ENCODE measurements around the gene MTA2.
"Not testable (repeated sequence)": the region's sequence is repeated elsewhere in the genome, so short reads cannot be mapped to it uniquely, and the experiment has no call there.

The MTA2 gene

DNA sequence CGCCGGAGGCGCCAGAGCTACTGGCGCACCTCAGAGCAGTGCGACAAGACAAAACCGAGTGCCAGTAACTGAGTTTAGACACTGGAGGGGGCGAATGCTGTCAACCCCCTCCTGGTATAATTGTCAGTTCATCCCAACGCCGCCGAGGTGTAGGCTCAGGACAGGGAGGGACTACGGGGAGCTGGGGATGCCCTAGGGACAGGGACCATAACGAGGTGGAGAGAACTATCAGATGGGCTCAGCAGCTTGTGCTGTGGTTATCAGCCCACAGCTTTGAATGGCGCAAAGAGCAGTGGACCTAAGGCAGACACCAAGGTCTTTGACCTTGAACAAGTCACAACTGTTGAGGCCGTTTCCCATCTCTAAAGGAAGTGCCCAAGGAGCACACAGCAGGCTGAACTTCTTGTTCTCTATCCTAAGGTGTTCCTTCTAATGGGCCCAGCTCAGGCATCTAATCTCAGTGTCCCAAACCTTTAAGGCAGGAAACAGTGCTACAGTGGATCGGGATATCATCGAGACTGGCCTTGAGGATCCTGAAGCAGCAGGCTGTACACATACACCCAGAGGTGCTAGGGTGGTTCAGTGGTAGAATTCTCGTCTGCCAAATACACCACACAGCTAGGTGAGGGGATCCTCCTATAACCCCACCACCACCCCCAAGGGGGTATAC is 9.4 kb downstream of the MTA2 start:
- DNase-seq (ENCODE audit: low read depth, low spot score): no peak

DNA sequence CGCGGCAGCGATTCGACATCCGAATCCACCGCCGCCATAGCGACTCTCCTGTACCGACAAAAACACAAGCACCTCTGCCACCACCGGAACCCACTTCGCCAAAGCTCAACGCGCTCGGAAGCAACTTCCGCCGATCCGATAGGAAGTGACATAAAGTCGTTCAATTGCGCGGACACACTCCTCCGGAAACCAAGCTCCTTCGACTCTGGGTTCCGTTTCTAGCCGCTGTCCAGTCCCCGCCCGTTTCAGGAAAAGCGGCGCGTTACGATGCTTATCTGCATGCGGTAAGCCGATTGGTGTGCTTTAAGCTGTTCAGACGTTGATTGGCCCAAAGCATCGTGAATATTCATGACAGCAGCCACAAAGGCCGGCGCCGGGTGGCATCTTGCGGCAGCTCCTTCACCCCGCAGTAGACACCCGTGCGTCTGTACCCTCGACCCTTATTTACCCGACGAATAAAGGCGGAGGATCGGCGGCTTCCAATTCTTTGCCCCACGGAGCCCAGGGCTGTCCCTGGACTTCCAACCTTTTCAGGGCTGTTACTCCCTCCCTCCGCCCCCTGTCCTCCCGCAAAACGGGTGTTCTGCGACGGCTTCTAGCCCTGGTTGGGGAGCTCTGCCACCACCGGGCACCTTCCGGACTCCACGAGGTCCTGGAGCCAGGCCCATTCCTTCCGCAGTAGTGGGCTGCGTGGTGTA is 10.1 kb downstream of the MTA2 start, which contains the start of gene TUT1:
TUT1 (minus strand) TSS at position 76 of the 698 bp plus-strand sequence; CDS start at position 38, 38 bp downstream.
- peak; percentile 87 for DNase-seq (ENCODE audit: low read depth, low spot score)

DNA sequence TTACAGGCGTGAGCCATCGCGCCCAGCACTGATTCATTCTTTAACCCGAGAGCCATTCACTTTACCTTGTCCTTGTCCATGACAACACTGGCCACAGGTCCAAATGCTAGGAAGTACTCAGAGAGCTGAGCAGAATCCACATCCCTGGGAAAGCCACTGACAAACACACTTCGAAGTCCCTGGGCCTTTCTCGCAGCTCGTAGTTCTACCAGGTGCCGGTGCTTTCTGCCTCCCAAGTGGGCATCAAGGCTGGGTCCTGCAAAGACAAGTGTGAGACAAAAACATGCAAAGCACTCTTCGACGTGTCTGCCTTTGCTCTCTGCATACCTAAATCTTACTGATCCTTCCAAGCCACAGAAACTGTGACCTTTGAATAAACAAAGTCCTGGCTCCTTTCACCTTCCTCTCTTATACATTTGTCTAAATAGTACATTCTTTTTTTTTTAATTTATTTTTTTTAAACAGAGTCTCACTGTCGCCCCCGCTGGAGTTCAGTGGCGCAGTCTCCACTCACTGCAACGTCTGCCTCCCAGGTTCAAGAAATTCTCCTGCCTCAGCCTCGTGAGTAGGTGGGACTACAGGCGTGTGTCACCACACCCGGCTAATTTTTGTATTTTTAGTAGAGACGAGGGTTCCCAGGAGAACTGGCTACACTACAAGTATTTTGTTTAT is 12.6 kb downstream of the MTA2 start:
- no peak for DNase-seq (ENCODE audit: low read depth, low spot score)

DNA sequence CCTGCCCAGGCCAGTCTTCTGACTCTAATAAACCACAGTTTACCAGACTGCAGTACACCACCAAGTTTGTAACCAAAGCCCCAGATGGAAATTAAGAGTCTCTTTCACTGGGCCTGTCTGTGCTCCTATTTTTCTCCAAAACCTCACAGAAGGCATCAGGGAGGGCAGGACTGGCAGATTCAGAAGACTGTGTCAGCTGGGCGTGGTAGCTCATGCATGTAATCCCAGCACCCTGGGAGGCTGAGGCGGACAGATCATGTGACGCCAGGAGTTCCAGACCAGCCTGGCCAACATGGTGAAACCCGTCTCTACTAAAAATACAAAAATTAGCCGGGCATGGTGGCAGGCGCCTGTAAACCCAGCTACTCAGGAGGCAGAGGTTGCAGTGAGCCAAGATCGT is 16.3 kb downstream of the MTA2 start:
- not testable (repeated sequence) for DNase-seq (ENCODE audit: low read depth, low spot score)

DNA sequence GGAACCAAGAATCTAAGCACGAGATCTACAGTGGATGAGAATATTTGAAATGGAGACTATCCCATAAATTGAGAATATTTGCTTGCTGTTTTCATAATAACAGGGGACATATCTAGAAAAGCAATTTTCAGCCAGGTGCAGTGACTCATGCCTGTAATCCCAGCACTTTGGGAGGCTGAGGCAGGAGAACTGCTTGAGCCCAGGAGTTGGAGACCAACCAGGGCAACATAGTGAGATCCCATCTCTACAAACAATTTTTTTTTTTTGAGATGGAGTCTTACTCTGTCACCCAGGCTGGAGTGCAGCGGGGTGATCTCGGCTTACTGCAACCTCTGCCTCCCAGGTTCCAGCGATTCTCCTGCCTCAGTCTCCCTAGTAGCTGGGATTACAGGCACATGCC is 19.9 kb downstream of the MTA2 start:
- not testable (repeated sequence) for DNase-seq (ENCODE audit: low read depth, low spot score)

DNA sequence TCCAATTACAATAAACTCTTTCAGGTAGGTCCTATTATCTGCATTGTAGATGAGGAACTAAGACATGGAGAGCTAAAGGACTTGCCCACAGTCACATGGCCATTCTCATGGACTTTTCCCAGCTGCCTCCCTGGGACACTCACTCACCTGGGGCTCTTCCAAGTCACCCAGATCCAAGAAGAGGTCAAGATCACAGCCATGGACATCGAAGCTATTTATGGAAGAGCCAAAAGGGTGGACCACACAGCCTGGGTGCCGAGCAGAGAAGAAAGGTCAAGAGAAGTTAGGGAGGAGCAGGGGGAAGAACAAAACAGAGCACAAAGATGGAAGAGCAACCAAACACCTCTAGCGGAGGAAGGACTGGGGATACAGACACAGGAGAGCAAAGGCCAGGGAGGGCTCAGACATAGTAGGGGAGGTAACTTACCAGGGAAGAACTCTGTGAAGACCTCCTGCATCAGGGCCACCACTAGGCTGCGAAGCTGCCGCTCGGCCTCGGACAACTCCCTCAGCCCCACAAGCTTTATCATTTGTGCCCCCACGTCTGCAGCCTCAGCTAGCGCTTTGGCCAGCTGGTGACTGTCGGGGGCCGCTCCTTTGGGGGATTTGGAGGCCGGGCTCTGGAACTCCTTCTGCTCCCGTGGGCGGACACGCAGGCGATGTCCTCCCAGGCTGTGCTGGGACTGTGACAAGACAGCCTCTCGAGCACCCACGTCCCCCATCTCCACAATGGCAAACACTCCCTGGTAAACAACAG is 20.5 kb downstream of the MTA2 start:
- DNase-seq (ENCODE audit: low read depth, low spot score): no peak

DNA sequence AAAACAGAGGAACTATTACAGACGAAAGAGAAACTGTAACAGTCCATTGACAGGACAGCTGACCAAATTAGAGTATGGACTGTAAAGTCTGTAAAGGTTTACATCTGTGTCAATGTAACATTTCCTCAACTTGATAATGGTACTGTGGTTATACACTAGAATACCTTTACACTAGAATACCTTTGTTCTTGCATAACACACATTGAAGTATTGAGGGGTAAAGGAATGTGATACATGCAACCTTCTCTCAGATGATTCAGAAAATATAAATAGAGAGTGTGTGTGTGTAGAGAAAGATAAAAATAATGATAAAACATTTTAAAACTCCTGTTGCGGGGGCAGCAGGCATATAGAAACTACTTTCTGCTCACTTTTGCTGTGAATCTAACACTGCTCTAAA is 22.4 kb downstream of the MTA2 start:
- no peak for DNase-seq (ENCODE audit: low read depth, low spot score)

DNA sequence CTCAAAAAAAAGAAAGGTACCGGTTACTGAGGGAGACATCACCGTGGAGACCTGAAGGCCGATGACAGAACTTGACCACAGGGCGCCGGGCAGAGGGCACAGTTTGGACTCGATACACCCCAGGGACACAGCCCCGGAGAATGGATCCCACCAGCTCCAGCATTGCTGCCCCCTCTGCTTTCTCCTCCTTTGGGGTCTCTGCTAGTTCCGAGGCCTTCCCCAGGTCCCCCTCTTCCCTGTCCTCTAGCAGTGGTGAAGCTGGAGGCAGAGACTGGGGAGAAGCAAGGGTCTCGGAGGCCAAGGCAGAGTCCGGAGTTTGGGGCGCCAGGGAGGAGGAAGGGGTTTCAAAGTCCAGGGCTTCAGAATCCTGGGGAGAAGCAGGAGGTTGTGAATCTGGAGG is 23.1 kb downstream of the MTA2 start:
- DNase-seq (ENCODE audit: low read depth, low spot score): no peak

DNA sequence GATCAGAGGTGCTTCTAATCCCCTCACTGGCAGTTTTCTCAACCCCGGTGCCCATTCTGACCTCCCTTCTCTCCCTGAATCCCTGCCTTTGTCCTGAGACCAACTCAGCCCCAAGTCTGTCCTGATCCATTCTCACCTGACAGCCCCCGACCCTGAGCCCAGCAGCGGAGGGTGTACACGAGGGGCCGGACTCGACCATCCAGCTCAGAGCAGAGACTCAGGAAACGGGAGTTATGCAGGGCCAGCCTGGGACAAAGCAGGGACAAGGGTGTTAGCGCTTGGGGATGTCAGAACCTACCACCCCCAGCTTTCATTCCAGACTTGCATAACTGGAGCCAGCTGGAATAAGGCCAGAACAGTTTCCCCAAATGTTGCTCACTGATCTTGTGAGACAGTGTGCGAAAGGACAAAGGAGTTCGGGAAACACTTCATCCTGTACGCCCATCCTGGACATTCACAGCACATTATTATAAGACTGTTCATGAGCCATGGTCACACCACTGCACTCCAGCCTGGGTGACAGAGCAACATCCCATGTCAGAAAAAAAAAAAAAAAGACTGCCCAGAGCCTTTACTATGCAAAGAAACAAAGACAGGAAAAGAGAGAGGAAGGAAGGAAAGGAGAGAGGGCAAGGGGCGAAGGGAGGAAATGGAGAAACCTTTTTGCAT is 24.5 kb downstream of the MTA2 start:
- DNase-seq (ENCODE audit: low read depth, low spot score): no peak

DNA sequence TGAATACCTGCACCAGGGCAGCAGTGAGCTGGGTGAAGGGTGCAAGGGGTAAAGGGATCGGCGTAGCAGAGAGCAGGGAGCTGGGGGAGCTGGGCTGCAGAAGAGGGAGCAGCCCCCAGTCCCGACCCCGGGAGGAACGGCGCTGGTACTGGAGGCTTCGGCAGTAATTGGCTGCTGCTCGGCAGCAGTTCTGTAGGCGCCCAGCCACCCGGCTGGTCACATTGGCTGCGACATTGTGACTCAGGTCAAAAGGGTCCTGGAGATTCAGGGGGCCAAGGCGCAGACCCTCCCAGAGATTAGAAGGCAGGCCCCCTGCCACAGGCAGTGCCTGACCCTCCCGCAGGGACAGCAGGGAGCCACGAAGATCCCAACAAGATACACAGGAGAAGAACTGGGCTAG is 25.8 kb downstream of the MTA2 start:
- DNase-seq (ENCODE audit: low read depth, low spot score): no peak

DNA sequence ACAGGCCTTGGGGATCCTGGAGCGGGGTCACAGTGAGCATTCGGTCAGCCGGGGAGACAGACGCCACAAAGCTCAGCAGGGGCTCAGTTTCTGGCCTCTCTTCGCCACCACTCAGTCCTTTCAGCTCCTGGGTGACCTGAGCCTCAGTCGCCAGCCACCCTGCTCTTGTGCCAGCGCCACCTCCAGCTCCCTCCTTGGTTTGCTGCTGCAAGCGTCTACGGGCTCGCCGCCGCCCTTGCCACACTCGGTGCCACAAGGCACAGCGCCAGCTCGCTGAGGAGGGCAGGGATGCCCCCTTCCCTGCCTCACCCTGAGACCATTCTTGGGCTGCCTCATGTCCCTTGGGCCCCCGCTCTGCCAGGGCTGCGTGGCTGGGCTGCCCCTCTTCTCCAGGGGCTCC is 26.5 kb downstream of the MTA2 start:
- DNase-seq (ENCODE audit: low read depth, low spot score): no peak

DNA sequence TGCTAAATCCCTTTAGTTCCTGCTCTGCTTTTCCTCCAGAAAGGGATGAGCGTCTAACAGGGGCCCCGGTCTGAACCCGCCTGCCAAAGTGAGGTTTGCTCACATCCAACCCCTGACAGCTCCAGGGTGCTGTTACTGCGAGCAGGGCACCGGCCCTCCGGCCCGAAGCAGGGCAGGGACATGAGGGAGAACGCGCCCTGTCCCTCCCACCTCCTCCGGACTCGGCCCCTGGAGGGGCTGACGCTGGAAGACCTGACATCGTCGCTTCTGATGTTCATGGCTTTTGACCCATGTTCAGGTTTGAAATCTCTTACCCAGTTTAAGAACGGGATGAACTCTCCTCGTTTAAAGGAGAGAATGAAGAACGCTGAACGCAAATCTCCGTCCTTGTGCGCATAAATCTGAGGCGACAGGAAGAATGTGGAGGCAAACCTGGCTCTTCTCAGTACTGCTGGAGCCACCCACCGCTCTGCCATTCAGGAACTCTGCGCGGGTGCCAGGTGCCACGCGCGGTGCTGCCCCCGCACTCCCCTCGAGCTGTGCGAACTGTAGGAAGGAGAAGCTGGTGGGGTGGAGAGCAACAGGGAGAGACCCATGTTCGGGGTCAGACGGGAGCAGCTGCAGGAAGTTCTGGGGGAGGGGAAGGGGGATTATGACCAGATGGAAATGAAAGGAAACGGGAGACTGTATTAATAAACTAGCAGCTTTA is 27.1 kb downstream of the MTA2 start:
- DNase-seq (ENCODE audit: low read depth, low spot score): no peak

DNA sequence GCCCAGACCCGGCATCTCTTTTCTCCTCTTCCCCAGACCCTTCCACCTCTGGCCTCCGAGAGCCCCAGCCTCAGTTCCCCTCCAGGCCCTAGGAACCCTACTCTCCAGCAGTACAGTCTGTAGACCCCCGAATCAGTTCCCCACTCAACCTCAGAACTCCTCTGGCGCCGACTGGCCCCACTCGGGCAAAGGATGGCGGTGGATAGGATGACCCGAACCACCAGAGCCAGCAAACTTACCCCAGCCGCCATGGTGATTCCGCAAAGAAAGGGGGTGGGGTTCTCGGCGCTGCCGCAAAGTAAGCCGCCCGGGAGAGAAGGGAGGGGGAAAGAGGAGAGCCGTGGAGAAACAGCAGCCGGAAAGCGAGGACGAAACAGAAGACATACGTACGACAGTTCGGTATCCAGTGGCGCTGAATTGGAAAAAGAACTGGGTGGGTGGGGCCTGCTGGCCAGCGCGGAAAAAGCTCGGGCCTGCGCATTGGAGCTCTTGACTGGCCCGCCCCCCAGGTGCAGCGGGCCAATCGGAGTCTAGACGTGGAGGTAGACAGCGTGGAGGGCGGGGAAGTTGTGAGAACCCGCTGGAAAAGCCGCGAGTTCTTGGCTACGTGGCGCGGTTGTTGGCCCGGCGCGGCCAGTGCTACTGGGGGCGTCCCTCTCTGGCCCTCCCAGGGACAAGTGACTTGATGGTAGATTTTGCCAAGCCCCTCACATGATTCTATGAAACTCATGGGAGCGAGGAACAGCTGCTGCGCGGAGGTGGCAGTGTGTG is 27.9 kb downstream of the MTA2 start, which contains the start of gene EEF1G:
EEF1G (minus strand) TSS at position 300 of the 771 bp plus-strand sequence; CDS start at position 251, 49 bp downstream.
- DNase-seq (ENCODE audit: low read depth, low spot score): peak; percentile 93

DNA sequence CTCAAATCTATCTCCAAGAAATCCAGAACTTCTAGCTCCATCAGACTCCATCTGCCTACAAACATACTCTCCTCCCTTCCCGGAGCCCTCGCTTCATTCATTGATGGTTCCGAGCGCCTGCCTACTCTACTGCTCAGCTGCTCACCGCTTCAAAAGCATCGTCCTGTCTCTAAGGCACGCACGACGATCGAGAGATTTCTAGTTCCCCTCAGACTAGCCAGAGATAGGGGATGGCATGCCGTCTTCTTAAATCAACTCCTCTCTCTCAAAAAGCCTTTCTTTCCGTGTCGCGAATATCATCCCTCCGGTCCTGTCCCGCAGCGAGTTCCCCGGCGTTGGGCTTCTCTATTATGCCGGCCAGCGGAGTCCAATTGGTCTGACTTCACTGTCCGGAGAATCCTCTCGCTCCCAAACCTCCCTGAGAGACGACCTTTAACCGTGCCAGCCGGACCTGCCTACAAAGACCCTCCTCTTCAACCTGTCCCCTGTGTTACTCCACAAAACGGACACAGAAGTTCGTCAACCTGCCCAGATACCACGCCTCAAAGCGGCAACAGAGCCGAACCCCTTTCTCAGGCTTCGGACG is 28.6 kb downstream of the MTA2 start:
- DNase-seq (ENCODE audit: low read depth, low spot score): no peak

DNA sequence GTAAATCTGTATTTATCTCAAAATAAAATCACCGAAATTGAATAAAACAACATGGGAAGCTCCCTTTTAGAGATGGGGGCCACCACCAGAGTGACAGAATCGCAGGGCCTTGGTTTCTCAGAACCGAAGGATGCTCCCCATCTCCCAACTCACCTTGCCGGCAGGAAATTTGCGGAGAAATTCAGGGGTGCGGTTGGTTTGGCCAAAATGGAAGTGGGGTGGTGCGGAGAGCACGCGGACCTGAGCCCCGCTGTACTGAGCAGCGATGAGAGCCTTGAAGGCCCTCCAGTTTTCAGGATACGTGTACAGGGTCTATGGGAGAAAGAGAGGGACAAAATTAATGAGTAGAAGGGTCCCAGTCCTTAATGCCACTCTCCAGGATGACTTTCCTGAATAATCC is 29.2 kb downstream of the MTA2 start:
- DNase-seq (ENCODE audit: low read depth, low spot score): no peak

DNA sequence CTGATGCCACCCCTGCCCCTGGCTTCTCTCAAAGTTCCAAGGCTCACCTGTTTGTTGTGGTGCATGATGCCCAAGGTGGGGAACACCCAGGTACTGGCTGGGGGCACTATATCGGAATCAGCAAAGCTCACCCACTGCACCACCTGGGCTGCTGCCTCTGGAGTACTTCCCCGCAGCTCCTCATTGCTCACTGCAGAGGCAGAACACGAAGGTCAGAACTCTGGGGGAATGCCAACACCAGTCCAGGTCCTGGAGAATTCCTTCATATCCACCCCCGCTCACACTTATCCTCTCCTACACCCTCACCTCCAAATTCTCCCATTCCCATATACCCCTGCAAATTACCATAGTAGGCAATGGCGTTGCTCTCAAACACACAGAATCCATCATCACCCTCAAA is 30.2 kb downstream of the MTA2 start:
- DNase-seq (ENCODE audit: low read depth, low spot score): not testable (repeated sequence)

DNA sequence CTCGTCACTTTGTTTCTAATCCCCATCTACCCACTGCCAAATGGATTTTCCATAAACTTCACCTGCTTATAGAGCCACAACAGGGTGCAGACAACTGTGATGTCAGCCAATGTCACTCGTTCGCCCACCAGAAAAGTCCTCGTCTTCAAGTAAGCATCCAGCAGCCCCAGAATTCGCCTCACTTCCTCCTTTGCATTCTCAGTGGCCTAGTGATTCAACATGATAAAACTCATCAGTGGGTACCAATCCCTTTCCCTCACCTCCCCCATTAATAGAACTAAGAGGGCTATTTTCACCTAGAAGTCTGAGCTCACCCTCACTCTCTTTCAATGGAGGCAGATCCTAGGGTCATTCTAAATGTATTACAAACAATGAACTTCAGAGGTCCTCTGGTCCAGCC is 30.8 kb downstream of the MTA2 start:
- DNase-seq (ENCODE audit: low read depth, low spot score): not testable (repeated sequence)

DNA sequence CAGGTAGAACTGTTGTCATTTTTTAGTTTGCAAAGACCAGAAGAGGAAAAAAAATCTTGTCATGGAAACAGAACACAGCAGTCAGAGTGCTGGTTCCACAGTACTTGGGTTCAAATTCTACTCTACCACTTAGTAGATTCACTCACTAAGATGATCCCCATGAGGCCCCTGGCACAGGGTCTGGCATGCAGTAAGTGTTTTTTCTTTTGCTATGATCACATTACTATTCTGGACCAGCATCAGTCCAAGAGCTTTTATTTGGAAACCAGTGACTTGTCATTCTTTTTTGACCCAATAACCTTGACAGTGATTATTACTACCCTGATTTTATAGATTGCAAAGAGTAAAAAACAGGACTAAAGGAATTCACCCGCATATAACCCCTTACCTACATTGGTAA is 32.1 kb downstream of the MTA2 start:
- no peak for DNase-seq (ENCODE audit: low read depth, low spot score)

DNA sequence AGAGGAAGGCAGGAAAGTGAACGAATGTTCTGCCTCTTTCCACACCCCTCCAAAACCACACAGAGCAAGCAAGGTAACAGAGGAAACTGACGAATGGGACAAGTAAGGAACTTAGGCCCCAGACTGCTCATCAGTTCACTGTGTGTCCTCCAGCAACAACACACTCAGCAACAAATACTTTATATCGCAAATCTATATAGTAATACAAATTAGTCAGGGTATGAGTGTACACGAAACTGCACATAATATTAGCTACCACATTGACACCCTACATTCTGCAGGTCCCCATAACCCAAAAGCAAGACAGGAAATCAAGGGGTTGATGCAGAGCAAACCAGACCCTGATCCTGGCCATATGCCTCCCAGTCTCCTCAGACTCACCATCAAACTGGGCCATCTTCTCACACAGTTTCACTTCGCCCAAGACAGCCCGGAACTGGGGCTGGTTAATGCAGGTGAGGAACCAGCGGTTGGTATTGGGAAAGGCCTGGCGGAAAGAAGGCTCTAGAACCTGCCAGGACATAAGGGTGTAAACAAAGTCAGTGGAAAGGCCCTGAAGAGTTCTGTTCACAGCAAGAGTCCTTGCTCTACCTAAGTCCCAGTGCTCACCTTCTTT is 34.5 kb downstream of the MTA2 start:
- no peak for DNase-seq (ENCODE audit: low read depth, low spot score)
